Keratinocyte (primary cell): Measurements from ENCODE around the gene GFI1B. TPM values are rescaled to one million over a fixed set of nuclear protein-coding genes. Genes with fewer than 3 reads are reported as not detected.

Experiments
- DNase-seq: peaks from one replicate; pipeline ENCODE4 v3.0.0-alpha.2; 2011; ENCODE audit warnings: low read depth, missing footprints, low spot score
- FAIRE-seq: peaks from 2 replicates; lab custom pipeline; 2011; peaks lifted over from hg19 to GRCh38; lab: Jason Lieb, UNC
- H2AFZ ChIP-seq: 2 replicates; pipeline ENCODE4 v1.6.0; 2012; ENCODE audit warnings: low read length, control low read depth, inconsistent platforms; ENCODE audit not compliant: control insufficient read depth
- H3K27ac ChIP-seq: 2 replicates; pipeline ENCODE4 v1.5.1; 2011; ENCODE audit warnings: low read length; ENCODE audit not compliant: control insufficient read depth, insufficient read depth
- H3K27me3 ChIP-seq: 3 replicates; pipeline ENCODE4 v1.6.0; 2011; ENCODE audit warnings: low read length; ENCODE audit not compliant: control insufficient read depth, insufficient read depth; ENCODE audit errors: extremely low read depth
- H3K36me3 ChIP-seq, 2 experiments: 2 replicates in 1 of 2; 3 replicates in 1 of 2; pipeline ENCODE4 v1.5.1; 2011; ENCODE audit warnings: low read length in 2 of 2, mild to moderate bottlenecking in 1 of 2; ENCODE audit not compliant: control insufficient read depth in 2 of 2, insufficient read depth in 2 of 2; ENCODE audit errors: extremely low read depth in 1 of 2
- H3K4me1 ChIP-seq: 3 replicates; pipeline ENCODE4 v1.5.1; 2011; ENCODE audit warnings: low read length; ENCODE audit not compliant: control insufficient read depth, insufficient read depth; ENCODE audit errors: extremely low read depth
- H3K4me2 ChIP-seq: 3 replicates; pipeline ENCODE4 v1.6.0; 2011; ENCODE audit warnings: low read depth, low read length; ENCODE audit not compliant: control insufficient read depth, insufficient read depth; ENCODE audit errors: extremely low read depth
- H3K4me3 ChIP-seq, 3 experiments: fragments of 200-600 bp in 1 of 3; sonication (generic) in 1 of 3; 2 replicates in 2 of 3; 3 replicates in 1 of 3; pipeline ENCODE4 v1.5.1; 2011 to 2016; ENCODE audit warnings: low read length in 3 of 3, mild to moderate bottlenecking in 3 of 3, control low read depth in 2 of 3, inconsistent platforms in 1 of 3, low read depth in 1 of 3, mixed read lengths in 1 of 3, mixed run types in 1 of 3, moderate library complexity in 1 of 3; ENCODE audit not compliant: control insufficient read depth in 2 of 3, insufficient read depth in 2 of 3; ENCODE audit errors: extremely low read depth in 1 of 3
- H3K79me2 ChIP-seq: 2 replicates; pipeline ENCODE4 v1.6.0; 2012; ENCODE audit warnings: low read length; ENCODE audit not compliant: control insufficient read depth, insufficient read depth
- H3K9ac ChIP-seq: 3 replicates; pipeline ENCODE4 v1.6.0; 2011; ENCODE audit warnings: low read length; ENCODE audit not compliant: control insufficient read depth, insufficient read depth; ENCODE audit errors: extremely low read depth
- H3K9me1 ChIP-seq: 3 replicates; pipeline ENCODE4 v1.6.0; 2011; ENCODE audit warnings: low read length; ENCODE audit not compliant: control insufficient read depth, insufficient read depth; ENCODE audit errors: extremely low read depth
- H3K9me3 ChIP-seq: 2 replicates; pipeline ENCODE4 v1.5.1; 2012; ENCODE audit warnings: low read depth, low read length; ENCODE audit not compliant: control insufficient read depth
- H4K20me1 ChIP-seq: 3 replicates; pipeline ENCODE4 v1.6.0; 2011; ENCODE audit warnings: low read length; ENCODE audit not compliant: control insufficient read depth, insufficient read depth; ENCODE audit errors: extremely low read depth
- CTCF ChIP-seq, 3 experiments: IDR thresholded peaks in 1 of 3; conservative IDR thresholded peaks in 1 of 3; optimal IDR thresholded peaks in 1 of 3; 2 replicates in 2 of 3; 3 replicates in 1 of 3; pipeline versions ENCODE3 to v1.5.1; 2011; ENCODE audit warnings: low read length in 3 of 3, mild to moderate bottlenecking in 3 of 3, moderate library complexity in 2 of 3, control low read depth in 1 of 3, inconsistent platforms in 1 of 3; ENCODE audit not compliant: insufficient read depth in 2 of 3; ENCODE audit errors: extremely low read depth in 1 of 3
- EZH2 ChIP-seq: IDR thresholded peaks from one replicate; pipeline ENCODE4 v1.6.1; 2012; ENCODE audit warnings: inconsistent platforms, mild to moderate bottlenecking, low read length, moderate library complexity
- dilution Hi-C: fragments of 300-500 bp; cut with MboI; formaldehyde crosslinking; loops from one replicate; pipeline ENCODE4 v1.7.0; 2020; ENCODE audit warnings: low sequenced_read_pairs; ENCODE audit not compliant: extremely low pct_ligation_motif_present
- polyA plus RNA-seq, 5 experiments: library from polyadenylated mRNA; depleted of rRNA in 3 of 5; stranded (reverse) in 3 of 5; stranded (forward) in 1 of 5; unstranded in 1 of 5; fragments of >200 nt; gene quantifications; 1 replicate in 1 of 5; 2 replicates in 3 of 5; 3 replicates in 1 of 5; pipeline versions ENCODE4 v1.2.1 to v1.2.3, GENCODE V29; 2011 to 2012; ENCODE audit warnings: missing spikeins in 2 of 5, low read depth in 1 of 5, low replicate concordance in 1 of 5

The GFI1B gene
- polyA plus RNA-seq, 1 donor (not counting 4 experiments of a cell fraction or from before 2014, with no cell fraction given): not detected

- no peak for FAIRE-seq
- Histone ChIP-seq H3K4me3 (no peak overlapping the region), H3K9me3 (no peaks in the 10 kb centered on the region), H4K20me1 (no peaks in the 10 kb centered on the region), H3K9me1 (no peaks in the 10 kb centered on the region), H3K4me1 (no peaks in the 10 kb centered on the region), H3K27me3 (no peaks in the 10 kb centered on the region), H3K79me2 (no peaks in the 10 kb centered on the region), H2AFZ (no peak overlapping the region), H3K9ac (no peak overlapping the region), H3K27ac (no peak overlapping the region), H3K4me2 (no peak overlapping the region), H3K36me3 (no peaks in the 10 kb centered on the region)
- dilution Hi-C loops: no loop called here
- no peak for TF ChIP-seq CTCF (optimal IDR thresholded peaks at IDR 0.05 in 1 of 3, IDR thresholded peaks at IDR 0.05 in 1 of 3, conservative IDR thresholded peaks at IDR 0.05 in 1 of 3; ENCODE audit: extremely low read depth in 1 of 3, insufficient read depth in 2 of 3, low read length in 3 of 3)
- no peak for TF ChIP-seq EZH2
- no peak for DNase-seq
Observed at GRCh38 chr9:133023117-133023890, 44.8 kb downstream of the GFI1B start.

- no peak overlapping the region for H3K4me3 ChIP-seq
- dilution Hi-C loops: no loop called here
- FAIRE-seq (no peak), DNase-seq (no peak)
- peaks cover 6% of the 10 kb centered on the region for H3K4me1 ChIP-seq
- no peak overlapping the region for H2AFZ ChIP-seq
- no peaks in the 10 kb centered on the region for H3K9me1 ChIP-seq
- no peaks in the 10 kb centered on the region for H4K20me1 ChIP-seq
- no peak for TF ChIP-seq EZH2
- no peak for TF ChIP-seq CTCF (optimal IDR thresholded peaks at IDR 0.05 in 1 of 3, IDR thresholded peaks at IDR 0.05 in 1 of 3, conservative IDR thresholded peaks at IDR 0.05 in 1 of 3; ENCODE audit: extremely low read depth in 1 of 3, insufficient read depth in 2 of 3, low read length in 3 of 3)
- no peaks in the 10 kb centered on the region for H3K36me3 ChIP-seq
- no peak overlapping the region for H3K4me2 ChIP-seq
- no peak overlapping the region for H3K27ac ChIP-seq
- no peaks in the 10 kb centered on the region for H3K27me3 ChIP-seq
- no peak overlapping the region for H3K9ac ChIP-seq
- H3K79me2 ChIP-seq: peaks cover 12% of the 10 kb centered on the region
- no peaks in the 10 kb centered on the region for H3K9me3 ChIP-seq
Observed at GRCh38 chr9:133026426-133026825, 47.9 kb downstream of the GFI1B start.
